Mesenchymal stem cell (in vitro differentiated cells and primary cell): ENCODE results near the gene SPRING1.

ENCODE experiments used
- DNase-seq: peaks from one replicate; pipeline ENCODE4 v3.0.0-alpha.2; 2013
- H2AFZ ChIP-seq: one replicate; pipeline ENCODE4 v1.6.1; 2013; ENCODE audit warnings: low read depth, mild to moderate bottlenecking, control low read depth, inconsistent platforms, low read length, moderate library complexity
- H2AK5ac ChIP-seq: 2 replicates; pipeline ENCODE4 v1.6.1; 2013; ENCODE audit warnings: low read length, moderate library complexity, mild to moderate bottlenecking, inconsistent platforms; ENCODE audit not compliant: severe bottlenecking
- H2BK120ac ChIP-seq: one replicate; pipeline ENCODE4 v1.6.1; 2013; ENCODE audit warnings: low read depth, mild to moderate bottlenecking, inconsistent platforms, low read length, moderate library complexity
- H2BK12ac ChIP-seq, 2 experiments: one replicate each; pipeline ENCODE4 v1.6.1; 2013; ENCODE audit warnings: inconsistent platforms in 2 of 2, low read length in 2 of 2, mild to moderate bottlenecking in 2 of 2, moderate library complexity in 2 of 2, control low read depth in 1 of 2
- H2BK15ac ChIP-seq: one replicate; pipeline ENCODE4 v1.6.1; 2013; ENCODE audit warnings: mild to moderate bottlenecking, low read depth, inconsistent platforms; ENCODE audit not compliant: poor library complexity, severe bottlenecking
- H2BK5ac ChIP-seq: 2 replicates; pipeline ENCODE4 v1.6.1; 2013; ENCODE audit warnings: low read depth, mild to moderate bottlenecking, low read length, control low read depth, inconsistent platforms; ENCODE audit not compliant: poor library complexity, severe bottlenecking
- H3K14ac ChIP-seq, 2 experiments: one replicate each; pipeline ENCODE4 v1.6.1; 2013; ENCODE audit warnings: inconsistent platforms in 2 of 2, low read length in 2 of 2, control low read depth in 1 of 2, mild to moderate bottlenecking in 1 of 2, moderate library complexity in 1 of 2
- H3K18ac ChIP-seq, 2 experiments: one replicate each; pipeline ENCODE4 v1.6.1; 2013; ENCODE audit warnings: inconsistent platforms in 2 of 2, low read length in 2 of 2, control low read depth in 1 of 2, low read depth in 1 of 2, mild to moderate bottlenecking in 1 of 2
- H3K23ac ChIP-seq, 2 experiments: one replicate each; pipeline ENCODE4 v1.6.1; 2013; ENCODE audit warnings: inconsistent platforms in 2 of 2, low read length in 2 of 2, mild to moderate bottlenecking in 2 of 2, moderate library complexity in 2 of 2, control low read depth in 1 of 2
- H3K27ac ChIP-seq: 2 replicates; pipeline ENCODE4 v1.5.1; 2013; ENCODE audit warnings: mild to moderate bottlenecking, moderate library complexity, low read length, control low read depth, inconsistent platforms; ENCODE audit not compliant: poor library complexity, severe bottlenecking
- H3K27me3 ChIP-seq, 2 experiments: 2 replicates each; pipeline versions ENCODE4 v1.6.1 to v1.7.0; 2013; ENCODE audit warnings: low read length in 2 of 2, mild to moderate bottlenecking in 2 of 2, moderate library complexity in 2 of 2, control low read depth in 1 of 2, inconsistent platforms in 1 of 2; ENCODE audit not compliant: control insufficient read depth in 1 of 2, insufficient read depth in 1 of 2
- H3K36me3 ChIP-seq, 2 experiments: 2 replicates each; pipeline versions ENCODE4 v1.6.1 to v1.7.0; 2013; ENCODE audit warnings: low read length in 2 of 2, control low read depth in 1 of 2, inconsistent platforms in 1 of 2, low read depth in 1 of 2, mild to moderate bottlenecking in 1 of 2; ENCODE audit not compliant: insufficient read depth in 2 of 2, control insufficient read depth in 1 of 2
- H3K4ac ChIP-seq, 2 experiments: one replicate each; pipeline ENCODE4 v1.6.1; 2013; ENCODE audit warnings: inconsistent platforms in 2 of 2, low read length in 2 of 2, mild to moderate bottlenecking in 2 of 2, moderate library complexity in 2 of 2, control low read depth in 1 of 2, low read depth in 1 of 2
- H3K4me1 ChIP-seq: 2 replicates; pipeline ENCODE4 v1.6.1; 2013; ENCODE audit warnings: low read depth, low read length, control low read depth; ENCODE audit not compliant: control insufficient read depth, insufficient read depth
- H3K4me2 ChIP-seq: 2 replicates; pipeline ENCODE4 v1.6.1; 2013; ENCODE audit warnings: low read length, mild to moderate bottlenecking, inconsistent platforms; ENCODE audit not compliant: poor library complexity, severe bottlenecking
- H3K4me3 ChIP-seq, 2 experiments: 2 replicates each; pipeline versions ENCODE4 v1.5.1 to v1.7.0; 2013; ENCODE audit warnings: low read length in 2 of 2, mild to moderate bottlenecking in 2 of 2, control low read depth in 1 of 2, low read depth in 1 of 2; ENCODE audit not compliant: insufficient read depth in 1 of 2
- H3K79me1 ChIP-seq: replicated peaks from 2 replicates; pipeline ENCODE4 v1.6.1; 2013; ENCODE audit warnings: mild to moderate bottlenecking, control low read depth, low read length, inconsistent platforms; ENCODE audit not compliant: poor library complexity, severe bottlenecking
- H3K9ac ChIP-seq: 2 replicates; pipeline ENCODE4 v1.7.0; 2013; ENCODE audit warnings: mild to moderate bottlenecking, low read length, moderate library complexity
- H3K9me3 ChIP-seq: 2 replicates; pipeline ENCODE4 v1.7.0; 2013; ENCODE audit warnings: mild to moderate bottlenecking, low read length; ENCODE audit not compliant: control insufficient read depth
- H4K8ac ChIP-seq: one replicate; pipeline ENCODE4 v1.6.1; 2013; ENCODE audit warnings: inconsistent platforms, mild to moderate bottlenecking, low read length, moderate library complexity
- H4K91ac ChIP-seq: one replicate; pipeline ENCODE4 v1.6.1; 2013; ENCODE audit warnings: mild to moderate bottlenecking, low read length, inconsistent platforms
- WGBS: methylation state at CpG from one replicate; pipeline ENCODE4 v1.1.7; 2013; ENCODE audit warnings: mixed read lengths; 5-methylcytosine and 5-hydroxymethylcytosine counted together

SPRING1 gene

GRCh38 chr12:116780942-116781341 lies 43.1 kb upstream of the SPRING1 start:
- Histone ChIP-seq H3K79me1 (no peaks in the 10 kb centered on the region), H3K23ac (no peak overlapping the region), H3K4me2 (no peak overlapping the region), H3K4me1 (no peaks in the 10 kb centered on the region), H2BK15ac (no peak overlapping the region), H4K91ac (no peak overlapping the region), H3K4ac (no peak overlapping the region), H3K14ac (no peak overlapping the region), H3K9me3 (no peaks in the 10 kb centered on the region), H3K36me3 (no peaks in the 10 kb centered on the region), H2BK5ac (no peak overlapping the region), H2BK120ac (no peak overlapping the region), H4K8ac (no peak overlapping the region), H3K9ac (no peak overlapping the region), H3K27me3 (no peaks in the 10 kb centered on the region), H2AFZ (no peak overlapping the region), H2BK12ac (no peak overlapping the region), H3K4me3 (no peak overlapping the region), H3K27ac (no peak overlapping the region), H2AK5ac (no peak overlapping the region), H3K18ac (no peak overlapping the region)
- DNase-seq = no peak
- 50% methylated on average over 2 of the region's 4 CpGs for WGBS

- no peak overlapping the region for H3K14ac ChIP-seq
- no peak overlapping the region for H2BK120ac ChIP-seq
- WGBS = 91% methylated on average over 2 of the region's 2 CpGs
- H2BK15ac ChIP-seq = no peak overlapping the region
- H3K18ac ChIP-seq = no peak overlapping the region
- H3K36me3 ChIP-seq = no peaks in the 10 kb centered on the region
- no peak overlapping the region for H3K4me2 ChIP-seq
- DNase-seq = no peak
- H2AFZ ChIP-seq = no peak overlapping the region
- H3K23ac ChIP-seq = no peak overlapping the region
- no peak overlapping the region for H2AK5ac ChIP-seq
- H3K27ac ChIP-seq = no peak overlapping the region
- no peaks in the 10 kb centered on the region for H3K4me1 ChIP-seq
- H3K9ac ChIP-seq = no peak overlapping the region
- no peak overlapping the region for H2BK5ac ChIP-seq
- no peak overlapping the region for H2BK12ac ChIP-seq
- no peak overlapping the region for H3K4me3 ChIP-seq
- no peaks in the 10 kb centered on the region for H3K27me3 ChIP-seq
- H3K79me1 ChIP-seq = no peaks in the 10 kb centered on the region
- H4K8ac ChIP-seq = no peak overlapping the region
- no peak overlapping the region for H4K91ac ChIP-seq
- no peak overlapping the region for H3K4ac ChIP-seq
- H3K9me3 ChIP-seq = no peaks in the 10 kb centered on the region
These were observed 41.7 kb upstream of the SPRING1 start for GRCh38 chr12:116779597-116779996.

- H3K4me1 ChIP-seq = no peaks in the 10 kb centered on the region
These were observed 39.4 kb upstream of the SPRING1 start for GRCh38 chr12:116777245-116777644.

GRCh38 chr12:116774020-116774419 lies 36.2 kb upstream of the SPRING1 start:
- Histone ChIP-seq H2AFZ (no peak overlapping the region), H4K8ac (no peak overlapping the region), H3K9ac (no peak overlapping the region), H3K27ac (no peak overlapping the region), H3K9me3 (no peaks in the 10 kb centered on the region), H3K4ac (no peak overlapping the region), H3K18ac (no peak overlapping the region), H3K4me3 (no peak overlapping the region), H2BK15ac (no peak overlapping the region), H2AK5ac (no peak overlapping the region), H4K91ac (no peak overlapping the region), H2BK5ac (no peak overlapping the region), H3K14ac (no peak overlapping the region), H3K79me1 (no peaks in the 10 kb centered on the region), H3K4me1 (peaks cover 3% of the 10 kb centered on the region), H3K4me2 (no peak overlapping the region), H2BK120ac (no peak overlapping the region), H3K27me3 (no peaks in the 10 kb centered on the region), H3K36me3 (no peaks in the 10 kb centered on the region), H2BK12ac (no peak overlapping the region), H3K23ac (no peak overlapping the region)
- WGBS = 100% methylated on average over 1 of the region's 4 CpGs
- no peak for DNase-seq

More at GRCh38 chr12:116777245-116777644, 39.4 kb upstream of the SPRING1 start:
- Histone ChIP-seq H3K14ac (no peak overlapping the region), H3K18ac (no peak overlapping the region), H3K27ac (no peak overlapping the region), H3K27me3 (no peaks in the 10 kb centered on the region), H3K79me1 (no peaks in the 10 kb centered on the region), H3K4ac (no peak overlapping the region), H2BK5ac (no peak overlapping the region), H3K36me3 (no peaks in the 10 kb centered on the region), H3K9ac (no peak overlapping the region), H2BK15ac (no peak overlapping the region), H3K23ac (no peak overlapping the region), H4K8ac (no peak overlapping the region), H3K4me3 (no peak overlapping the region), H2BK12ac (no peak overlapping the region), H3K9me3 (no peaks in the 10 kb centered on the region), H2AFZ (no peak overlapping the region), H3K4me2 (no peak overlapping the region), H2AK5ac (no peak overlapping the region), H2BK120ac (no peak overlapping the region), H4K91ac (no peak overlapping the region)
- DNase-seq = no peak
- WGBS = no CpG with 5 or more reads among the region's 1 CpG
